Neural cell (in vitro differentiated cells): ENCODE measurements around the gene IDH3A. TPM values are rescaled to one million over a fixed set of nuclear protein-coding genes. Genes with fewer than 3 reads are reported as not detected.

Source experiments
- H2AFZ ChIP-seq: fragments of 200-600, 300-800 bp; sonication (generic), shearing (Covaris generic); 2 replicates; pipeline ENCODE4 v1.6.0; 2014; ENCODE audit warnings: low read depth, mild to moderate bottlenecking, antibody characterized with exemption, low read length, moderate library complexity
- H3F3A ChIP-seq: fragments of 200-600 bp; shearing (Covaris generic); 2 replicates; pipeline ENCODE4 v1.6.1; 2016; ENCODE audit warnings: mild to moderate bottlenecking, moderate library complexity, mixed read lengths, antibody characterized with exemption, low read length; ENCODE audit not compliant: insufficient read depth, poor library complexity, severe bottlenecking
- H3K27ac ChIP-seq: fragments of 200-600, 300-800 bp; sonication (generic), shearing (Covaris generic); 2 replicates; pipeline ENCODE4 v1.5.1; 2014; ENCODE audit warnings: mild to moderate bottlenecking, low read length, moderate library complexity
- H3K27me3 ChIP-seq: fragments of 300-800, 200-600 bp; sonication (generic), shearing (Covaris generic); 2 replicates; pipeline ENCODE4 v1.6.0; 2014; ENCODE audit warnings: mild to moderate bottlenecking, low read depth, low read length, moderate library complexity; ENCODE audit not compliant: insufficient read depth
- H3K36me3 ChIP-seq: fragments of 300-800, 200-600 bp; sonication (generic), shearing (Covaris generic); 2 replicates; pipeline ENCODE4 v1.5.1; 2014; ENCODE audit warnings: mild to moderate bottlenecking, antibody characterized with exemption, low read length, moderate library complexity; ENCODE audit not compliant: insufficient read depth
- H3K4me2 ChIP-seq: fragments of 300-800, 200-600 bp; sonication (generic), shearing (Covaris generic); 2 replicates; pipeline ENCODE4 v1.6.0; 2014; ENCODE audit warnings: mild to moderate bottlenecking, low read length
- H3K4me3 ChIP-seq: fragments of 300-800, 200-600 bp; sonication (generic), shearing (Covaris generic); 2 replicates; pipeline ENCODE4 v1.5.1; 2014; ENCODE audit warnings: mild to moderate bottlenecking, low read length, moderate library complexity
- H3K79me2 ChIP-seq: fragments of 200-600 bp; shearing (Covaris generic); replicated peaks from 2 replicates; pipeline ENCODE4 v1.6.0; 2014; ENCODE audit warnings: mild to moderate bottlenecking, low read length, moderate library complexity; ENCODE audit not compliant: insufficient read depth
- H3K9ac ChIP-seq: fragments of 300-800, 200-600 bp; sonication (generic), shearing (Covaris generic); 2 replicates; pipeline ENCODE4 v1.6.1; 2016; ENCODE audit warnings: mild to moderate bottlenecking, low read length, mixed read lengths
- H3K9me2 ChIP-seq: fragments of 200-600 bp; shearing (Covaris generic); 2 replicates; pipeline ENCODE4 v1.6.1; 2016; ENCODE audit warnings: mild to moderate bottlenecking, low read length, mixed read lengths; ENCODE audit not compliant: insufficient read depth
- H3K9me3 ChIP-seq: fragments of 200-600, 300-800 bp; sonication (generic), shearing (Covaris generic); 2 replicates; pipeline ENCODE4 v1.6.1; 2016; ENCODE audit warnings: mild to moderate bottlenecking, mixed run types, low read length, moderate library complexity, mixed read lengths
- H4K20me1 ChIP-seq: fragments of 200-600 bp; shearing (Covaris generic); 2 replicates; pipeline ENCODE4 v1.6.1; 2016; ENCODE audit warnings: mild to moderate bottlenecking, mixed run types; ENCODE audit not compliant: insufficient read depth
- CTCF ChIP-seq: fragments of 450-650 bp; IDR thresholded peaks from 2 replicates; pipeline ENCODE4 v1.5.1; 2014; ENCODE audit warnings: antibody characterized with exemption, mild to moderate bottlenecking, moderate library complexity; ENCODE audit not compliant: poor library complexity, severe bottlenecking
- EP300 ChIP-seq: fragments of 450-650 bp; conservative IDR thresholded peaks from 2 replicates; pipeline ENCODE4 v1.6.1; 2014; ENCODE audit warnings: antibody characterized with exemption, mild to moderate bottlenecking, moderate library complexity; ENCODE audit not compliant: poor library complexity, severe bottlenecking
- EZH2 ChIP-seq: fragments of 200-600, 300-800 bp; shearing (Covaris generic), sonication (generic); IDR thresholded peaks from 2 replicates; pipeline ENCODE4 v1.6.1; 2014; ENCODE audit warnings: antibody characterized with exemption, low read length, borderline replicate concordance, mild to moderate bottlenecking; ENCODE audit not compliant: insufficient read depth, poor library complexity, severe bottlenecking
- MXI1 ChIP-seq: fragments of 450-650 bp; conservative IDR thresholded peaks from 2 replicates; pipeline ENCODE4 v1.6.1; 2014; ENCODE audit warnings: antibody characterized with exemption, mild to moderate bottlenecking; ENCODE audit not compliant: poor library complexity, severe bottlenecking
- POLR2AphosphoS5 ChIP-seq: IDR thresholded peaks from 2 replicates; pipeline ENCODE4 v1.6.1; 2012
- RAD21 ChIP-seq: fragments of 450-650 bp; conservative IDR thresholded peaks from 2 replicates; pipeline ENCODE4 v1.6.1; 2014; ENCODE audit warnings: antibody characterized with exemption, mild to moderate bottlenecking, moderate library complexity
- SMC3 ChIP-seq: fragments of 450-650 bp; conservative IDR thresholded peaks from 2 replicates; pipeline ENCODE4 v1.6.1; 2014; ENCODE audit warnings: antibody characterized with exemption, mild to moderate bottlenecking, moderate library complexity; ENCODE audit not compliant: poor library complexity
- TAF1 ChIP-seq: IDR thresholded peaks from 2 replicates; pipeline ENCODE4 v1.6.1; 2012; ENCODE audit warnings: low read depth
- polyA plus RNA-seq: library from polyadenylated mRNA; depleted of rRNA; stranded (reverse); fragments of >200 nt; gene quantifications from 2 replicates; pipeline ENCODE4 v1.2.3, GENCODE V29; 2014
- TF ChIP-seq, protein P1 (sequence below): IDR thresholded peaks from 2 replicates; pipeline ENCODE4 v1.6.1; 2012; ENCODE audit warnings: borderline replicate concordance

The IDH3A gene
- polyA plus RNA-seq, 1 donor from 2014 or later = 90.7 TPM

GRCh38 chr15:78108300-78109084 is 40.7 kb upstream of the IDH3A start:
- H3K9me2 ChIP-seq = no peaks in the 10 kb centered on the region
- no peaks in the 10 kb centered on the region for H3K36me3 ChIP-seq
- no peaks in the 10 kb centered on the region for H3K27me3 ChIP-seq
- H2AFZ ChIP-seq = no peak overlapping the region
- peak; percentile 79 for TF ChIP-seq SMC3
- peak; percentile 70 for TF ChIP-seq CTCF
- TF ChIP-seq, protein P1, sequence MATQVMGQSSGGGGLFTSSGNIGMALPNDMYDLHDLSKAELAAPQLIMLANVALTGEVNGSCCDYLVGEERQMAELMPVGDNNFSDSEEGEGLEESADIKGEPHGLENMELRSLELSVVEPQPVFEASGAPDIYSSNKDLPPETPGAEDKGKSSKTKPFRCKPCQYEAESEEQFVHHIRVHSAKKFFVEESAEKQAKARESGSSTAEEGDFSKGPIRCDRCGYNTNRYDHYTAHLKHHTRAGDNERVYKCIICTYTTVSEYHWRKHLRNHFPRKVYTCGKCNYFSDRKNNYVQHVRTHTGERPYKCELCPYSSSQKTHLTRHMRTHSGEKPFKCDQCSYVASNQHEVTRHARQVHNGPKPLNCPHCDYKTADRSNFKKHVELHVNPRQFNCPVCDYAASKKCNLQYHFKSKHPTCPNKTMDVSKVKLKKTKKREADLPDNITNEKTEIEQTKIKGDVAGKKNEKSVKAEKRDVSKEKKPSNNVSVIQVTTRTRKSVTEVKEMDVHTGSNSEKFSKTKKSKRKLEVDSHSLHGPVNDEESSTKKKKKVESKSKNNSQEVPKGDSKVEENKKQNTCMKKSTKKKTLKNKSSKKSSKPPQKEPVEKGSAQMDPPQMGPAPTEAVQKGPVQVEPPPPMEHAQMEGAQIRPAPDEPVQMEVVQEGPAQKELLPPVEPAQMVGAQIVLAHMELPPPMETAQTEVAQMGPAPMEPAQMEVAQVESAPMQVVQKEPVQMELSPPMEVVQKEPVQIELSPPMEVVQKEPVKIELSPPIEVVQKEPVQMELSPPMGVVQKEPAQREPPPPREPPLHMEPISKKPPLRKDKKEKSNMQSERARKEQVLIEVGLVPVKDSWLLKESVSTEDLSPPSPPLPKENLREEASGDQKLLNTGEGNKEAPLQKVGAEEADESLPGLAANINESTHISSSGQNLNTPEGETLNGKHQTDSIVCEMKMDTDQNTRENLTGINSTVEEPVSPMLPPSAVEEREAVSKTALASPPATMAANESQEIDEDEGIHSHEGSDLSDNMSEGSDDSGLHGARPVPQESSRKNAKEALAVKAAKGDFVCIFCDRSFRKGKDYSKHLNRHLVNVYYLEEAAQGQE = no peak
- TF ChIP-seq RAD21 = peak; percentile 67
- H3K4me3 ChIP-seq = no peak overlapping the region
- no peak overlapping the region for H3K27ac ChIP-seq
- no peak overlapping the region for H3K4me2 ChIP-seq
- H3K79me2 ChIP-seq = no peaks in the 10 kb centered on the region
- no peaks in the 10 kb centered on the region for H3F3A ChIP-seq
- no peak overlapping the region for H3K9ac ChIP-seq
- no peaks in the 10 kb centered on the region for H3K9me3 ChIP-seq
- no peaks in the 10 kb centered on the region for H4K20me1 ChIP-seq

DNA sequence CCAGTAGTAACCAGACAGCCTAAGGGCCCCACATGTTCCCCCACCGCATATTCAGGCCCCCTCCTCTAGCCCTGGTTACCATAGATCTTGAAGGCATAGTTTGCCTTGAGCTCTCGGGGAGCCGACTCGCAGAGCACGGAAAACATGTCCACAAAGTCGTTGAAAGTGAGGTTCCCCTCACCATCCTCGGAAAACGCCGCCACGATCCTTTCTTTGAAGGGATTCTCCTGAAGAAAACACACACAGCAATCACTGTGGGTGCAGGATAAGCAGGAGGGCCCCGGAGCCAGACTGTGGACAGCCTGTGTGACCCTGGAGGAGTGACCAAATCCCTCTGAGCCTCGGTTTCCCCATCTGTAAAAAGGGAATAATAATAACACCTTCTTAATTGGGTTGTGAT is 40.0 kb upstream of the IDH3A start:
- no peaks in the 10 kb centered on the region for H3K9me3 ChIP-seq
- no peaks in the 10 kb centered on the region for H4K20me1 ChIP-seq
- TF ChIP-seq POLR2AphosphoS5 (no peak), EZH2 (no peak), TAF1 (no peak), RAD21 (no peak), EP300 (no peak), MXI1 (no peak), SMC3 (no peak), CTCF (no peak)
- TF ChIP-seq, protein P1 = no peak

More for the DNA sequence above, 40.0 kb upstream of the IDH3A start:
- H3K27ac ChIP-seq = no peak overlapping the region
- no peaks in the 10 kb centered on the region for H3F3A ChIP-seq
- H3K36me3 ChIP-seq = no peaks in the 10 kb centered on the region
- H2AFZ ChIP-seq = no peak overlapping the region
- H3K4me2 ChIP-seq = no peak overlapping the region
- no peaks in the 10 kb centered on the region for H3K27me3 ChIP-seq
- no peaks in the 10 kb centered on the region for H3K79me2 ChIP-seq
- H3K4me3 ChIP-seq = no peak overlapping the region
- H3K9ac ChIP-seq = no peak overlapping the region
- H3K9me2 ChIP-seq = no peaks in the 10 kb centered on the region
